ENCODE data around the gene MRPS18A. TPM values are rescaled to one million over a fixed set of nuclear protein-coding genes. Genes with fewer than 3 reads are reported as not detected.
"Not testable (repeated sequence)": the region's sequence is repeated elsewhere in the genome, so short reads cannot be mapped to it uniquely, and the experiment has no call there.

Gene MRPS18A
- polyA plus RNA-seq, 1 experiment = 41.0 TPM

DNA sequence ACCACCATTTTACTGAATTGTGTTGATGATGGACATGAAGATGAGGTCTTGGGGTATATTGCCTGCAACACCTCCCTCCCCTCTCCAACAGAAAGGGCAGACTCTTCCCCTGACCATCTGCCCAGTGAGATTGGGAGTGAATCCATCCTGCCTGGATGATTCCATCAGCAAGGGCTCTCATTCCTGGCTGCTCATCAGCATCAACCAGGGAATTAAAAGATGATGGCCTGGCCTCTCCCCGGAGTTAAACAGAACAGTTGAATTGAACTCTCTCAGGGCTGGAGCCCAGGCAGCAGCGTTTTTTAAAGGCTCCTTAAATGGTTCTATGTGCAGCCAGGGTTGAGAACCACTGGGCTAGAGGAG lies 14.6 kb upstream of the MRPS18A start:
- Histone ChIP-seq H3K27me3 (ENCODE audit: control insufficient read depth, insufficient read depth, low read length) (no peaks in the 10 kb centered on the region), H3K27ac (ENCODE audit: low read depth, low read length) (peak overlapping the region; percentile 80), H3K4me3 (ENCODE audit: low read depth, low read length) (no peak overlapping the region), H3K9me3 (ENCODE audit: control insufficient read depth, insufficient read depth, low read length) (no peaks in the 10 kb centered on the region)
- no peak for DNase-seq (ENCODE audit: low read depth, low spot score)
- TF ChIP-seq, protein P1, sequence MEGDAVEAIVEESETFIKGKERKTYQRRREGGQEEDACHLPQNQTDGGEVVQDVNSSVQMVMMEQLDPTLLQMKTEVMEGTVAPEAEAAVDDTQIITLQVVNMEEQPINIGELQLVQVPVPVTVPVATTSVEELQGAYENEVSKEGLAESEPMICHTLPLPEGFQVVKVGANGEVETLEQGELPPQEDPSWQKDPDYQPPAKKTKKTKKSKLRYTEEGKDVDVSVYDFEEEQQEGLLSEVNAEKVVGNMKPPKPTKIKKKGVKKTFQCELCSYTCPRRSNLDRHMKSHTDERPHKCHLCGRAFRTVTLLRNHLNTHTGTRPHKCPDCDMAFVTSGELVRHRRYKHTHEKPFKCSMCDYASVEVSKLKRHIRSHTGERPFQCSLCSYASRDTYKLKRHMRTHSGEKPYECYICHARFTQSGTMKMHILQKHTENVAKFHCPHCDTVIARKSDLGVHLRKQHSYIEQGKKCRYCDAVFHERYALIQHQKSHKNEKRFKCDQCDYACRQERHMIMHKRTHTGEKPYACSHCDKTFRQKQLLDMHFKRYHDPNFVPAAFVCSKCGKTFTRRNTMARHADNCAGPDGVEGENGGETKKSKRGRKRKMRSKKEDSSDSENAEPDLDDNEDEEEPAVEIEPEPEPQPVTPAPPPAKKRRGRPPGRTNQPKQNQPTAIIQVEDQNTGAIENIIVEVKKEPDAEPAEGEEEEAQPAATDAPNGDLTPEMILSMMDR (IDR thresholded peaks at IDR 0.05; ENCODE audit: low read depth, low read length) = no peak
- ChIA-PET POLR2A (no interaction called here), CTCF (no interaction called here)

DNA sequence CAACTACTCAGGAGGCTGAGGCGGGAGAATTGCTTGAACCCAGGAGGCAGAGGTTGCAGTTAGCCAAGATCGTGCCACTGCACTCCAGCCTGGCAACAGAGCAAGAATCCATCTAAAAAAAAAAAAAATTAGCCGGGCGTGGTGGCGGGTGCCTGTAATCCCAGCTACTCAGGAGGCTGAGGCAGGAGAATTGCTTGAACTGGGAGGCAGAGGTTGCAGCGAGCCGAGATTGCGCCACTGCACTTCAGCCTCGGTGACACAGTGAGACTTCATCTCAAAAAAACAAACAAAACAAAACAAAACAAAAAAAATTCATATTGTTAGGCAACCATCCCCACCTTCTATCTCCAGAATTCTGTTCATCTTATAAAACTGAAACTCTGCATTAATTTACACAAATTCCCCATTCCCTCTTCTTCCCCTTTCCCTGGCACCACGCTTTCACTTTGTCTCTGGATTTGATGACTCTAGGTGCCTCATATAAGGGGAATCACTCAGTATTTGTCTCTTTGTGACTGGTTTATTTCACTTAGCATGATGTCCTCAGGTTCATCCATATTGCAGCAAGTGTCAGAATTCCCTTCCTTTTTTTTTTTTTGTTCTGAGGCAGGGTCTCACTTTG lies 13.5 kb upstream of the MRPS18A start:
- H3K27me3 ChIP-seq (ENCODE audit: control insufficient read depth, insufficient read depth, low read length); H3K27ac ChIP-seq (ENCODE audit: low read depth, low read length); H3K9me3 ChIP-seq (ENCODE audit: control insufficient read depth, insufficient read depth, low read length); DNase-seq (ENCODE audit: low read depth, low spot score); H3K4me3 ChIP-seq (ENCODE audit: low read depth, low read length); POLR2A ChIA-PET: not testable (repeated sequence)
- CTCF ChIA-PET = interaction anchor here (1.0 kb wide), 1 partner anchor 533 kb away, joined by 3 read pairs; no protein-coding TSS in a partner anchor

DNA sequence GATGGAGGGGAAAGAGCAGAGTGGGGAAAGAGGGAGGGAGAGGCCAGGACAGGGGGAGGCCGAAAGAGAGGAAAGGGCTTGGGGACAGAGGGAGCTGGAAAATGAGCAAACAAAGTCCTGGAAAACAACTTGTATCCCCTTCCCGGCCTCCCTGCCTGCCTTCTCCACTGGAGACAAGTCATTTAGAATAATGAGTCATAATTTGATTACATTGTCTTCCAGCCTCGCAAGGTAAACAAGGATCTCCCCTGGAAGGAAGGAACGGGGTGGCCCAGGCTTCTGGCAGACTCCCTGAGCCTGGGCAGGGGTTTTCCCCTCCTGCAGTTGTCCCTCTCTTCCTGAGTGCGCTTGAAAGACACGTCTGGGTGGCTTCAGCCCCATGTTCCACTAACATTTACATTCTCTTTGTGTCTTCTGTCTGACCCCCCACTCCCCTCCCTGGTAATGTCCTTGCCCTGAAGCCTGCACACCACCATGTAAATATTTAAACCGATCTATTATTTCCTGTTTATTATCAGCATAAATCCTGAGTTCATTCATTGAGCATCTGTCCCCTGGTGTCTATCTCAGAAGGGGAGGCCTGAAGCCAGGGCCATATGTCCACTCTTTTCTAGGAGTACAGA lies 12.1 kb upstream of the MRPS18A start:
- H3K9me3 ChIP-seq (ENCODE audit: control insufficient read depth, insufficient read depth, low read length) = no peaks in the 10 kb centered on the region
- DNase-seq (ENCODE audit: low read depth, low spot score) = no peak
- H3K4me3 ChIP-seq (ENCODE audit: low read depth, low read length) = no peak overlapping the region
- H3K27ac ChIP-seq (ENCODE audit: low read depth, low read length) = peak overlapping the region; percentile 25
- POLR2A ChIA-PET = no interaction called here
- TF ChIP-seq, protein P1 (IDR thresholded peaks at IDR 0.05; ENCODE audit: low read depth, low read length) = no peak
- CTCF ChIA-PET = interaction anchor here (1.6 kb wide), 1 partner anchor 32 kb away, joined by 5 read pairs; no protein-coding TSS in a partner anchor
- H3K27me3 ChIP-seq (ENCODE audit: control insufficient read depth, insufficient read depth, low read length) = no peaks in the 10 kb centered on the region

DNA sequence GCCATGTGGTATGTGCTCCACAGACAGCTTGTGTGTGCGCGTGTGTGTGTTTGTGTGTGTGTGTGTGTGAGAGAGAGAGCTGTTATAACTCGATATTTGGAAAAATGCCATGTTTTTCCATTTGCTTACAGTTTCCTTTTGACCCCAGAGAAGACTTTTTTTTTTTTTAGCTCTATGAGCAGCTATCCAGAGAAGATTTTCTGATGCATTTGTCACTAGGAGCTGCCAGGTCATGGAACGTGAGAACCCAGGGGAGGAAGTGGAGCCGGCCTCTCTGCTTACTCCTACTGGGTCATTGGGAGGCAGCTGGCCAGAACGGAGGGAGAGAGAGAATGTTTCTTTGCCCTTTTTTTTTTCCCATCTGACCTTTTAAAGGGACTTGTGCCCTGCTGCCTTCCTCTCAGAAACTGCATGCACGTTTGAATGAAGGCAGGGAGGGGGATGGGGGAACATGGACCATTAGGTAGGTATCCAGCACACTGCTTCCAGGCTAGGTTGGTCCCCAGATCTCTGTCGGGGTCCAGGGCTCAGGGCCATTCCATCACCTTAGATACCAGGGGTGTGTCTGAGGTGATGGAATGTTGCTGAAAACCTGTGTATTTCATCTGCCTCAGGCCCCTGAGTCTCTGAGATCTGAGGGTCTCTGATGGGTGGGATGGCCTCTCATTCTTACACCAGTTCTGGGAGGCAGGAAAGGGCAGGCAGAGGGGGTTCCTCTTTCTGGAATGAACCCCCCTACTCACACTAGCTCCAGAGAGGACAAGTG lies 11.2 kb upstream of the MRPS18A start:
- TF ChIP-seq, protein P1 (IDR thresholded peaks at IDR 0.05; ENCODE audit: low read depth, low read length) = no peak
- no peak overlapping the region for H3K27ac ChIP-seq (ENCODE audit: low read depth, low read length)
- ChIA-PET POLR2A (interaction anchor here (0.6 to 0.9 kb wide), 4 partner anchors 11 to 287 kb away, joined by 3 to 5 read pairs (median 4); partner anchors contain the start of genes GTPBP2, MRPS18A and VEGFA), CTCF (interaction anchor here (0.6 to 1.6 kb wide), 3 partner anchors 31 to 96 kb away, joined by 5 to 8 read pairs (median 6); partner anchors contain the start of gene VEGFA)
- H3K4me3 ChIP-seq (ENCODE audit: low read depth, low read length) = no peak overlapping the region
- H3K9me3 ChIP-seq (ENCODE audit: control insufficient read depth, insufficient read depth, low read length) = no peaks in the 10 kb centered on the region
- no peaks in the 10 kb centered on the region for H3K27me3 ChIP-seq (ENCODE audit: control insufficient read depth, insufficient read depth, low read length)
- no peak for DNase-seq (ENCODE audit: low read depth, low spot score)

DNA sequence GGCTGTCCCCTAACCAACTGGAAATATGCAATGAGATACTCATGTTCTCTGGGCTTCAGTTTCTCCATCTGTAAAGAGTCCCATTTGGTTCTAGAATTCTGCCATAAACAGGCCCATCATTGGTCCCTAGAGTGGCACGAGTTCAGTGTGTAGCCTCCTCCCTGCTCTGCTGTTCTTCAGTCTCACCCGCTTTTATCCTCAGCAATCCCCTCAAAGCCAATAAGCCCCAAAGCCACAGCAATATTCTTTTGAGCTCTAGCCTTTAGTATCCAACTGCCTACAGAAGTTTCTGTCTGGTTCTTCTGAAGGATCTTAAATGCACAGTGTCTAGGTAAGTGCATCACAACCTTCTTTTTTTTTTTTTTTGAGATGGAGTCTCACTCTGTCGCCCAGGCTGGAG lies 9.8 kb upstream of the MRPS18A start:
- Histone ChIP-seq H3K27me3 (ENCODE audit: control insufficient read depth, insufficient read depth, low read length) (no peaks in the 10 kb centered on the region), H3K27ac (ENCODE audit: low read depth, low read length) (no peak overlapping the region), H3K4me3 (ENCODE audit: low read depth, low read length) (no peak overlapping the region), H3K9me3 (ENCODE audit: control insufficient read depth, insufficient read depth, low read length) (no peaks in the 10 kb centered on the region)
- no peak for DNase-seq (ENCODE audit: low read depth, low spot score)
- TF ChIP-seq, protein P1 (IDR thresholded peaks at IDR 0.05; ENCODE audit: low read depth, low read length) = no peak
- CTCF ChIA-PET = interaction anchor here (0.7 to 1.6 kb wide), 2 partner anchors 72 to 104 kb away, joined by 5 to 8 read pairs; partner anchors contain the start of gene VEGFA
- POLR2A ChIA-PET = no interaction called here
